ENCODE results near the gene NMD3.
"Not testable (repeated sequence)": the region's sequence is repeated elsewhere in the genome, so short reads cannot be mapped to it uniquely, and the experiment has no call there.

NMD3 gene

DNA sequence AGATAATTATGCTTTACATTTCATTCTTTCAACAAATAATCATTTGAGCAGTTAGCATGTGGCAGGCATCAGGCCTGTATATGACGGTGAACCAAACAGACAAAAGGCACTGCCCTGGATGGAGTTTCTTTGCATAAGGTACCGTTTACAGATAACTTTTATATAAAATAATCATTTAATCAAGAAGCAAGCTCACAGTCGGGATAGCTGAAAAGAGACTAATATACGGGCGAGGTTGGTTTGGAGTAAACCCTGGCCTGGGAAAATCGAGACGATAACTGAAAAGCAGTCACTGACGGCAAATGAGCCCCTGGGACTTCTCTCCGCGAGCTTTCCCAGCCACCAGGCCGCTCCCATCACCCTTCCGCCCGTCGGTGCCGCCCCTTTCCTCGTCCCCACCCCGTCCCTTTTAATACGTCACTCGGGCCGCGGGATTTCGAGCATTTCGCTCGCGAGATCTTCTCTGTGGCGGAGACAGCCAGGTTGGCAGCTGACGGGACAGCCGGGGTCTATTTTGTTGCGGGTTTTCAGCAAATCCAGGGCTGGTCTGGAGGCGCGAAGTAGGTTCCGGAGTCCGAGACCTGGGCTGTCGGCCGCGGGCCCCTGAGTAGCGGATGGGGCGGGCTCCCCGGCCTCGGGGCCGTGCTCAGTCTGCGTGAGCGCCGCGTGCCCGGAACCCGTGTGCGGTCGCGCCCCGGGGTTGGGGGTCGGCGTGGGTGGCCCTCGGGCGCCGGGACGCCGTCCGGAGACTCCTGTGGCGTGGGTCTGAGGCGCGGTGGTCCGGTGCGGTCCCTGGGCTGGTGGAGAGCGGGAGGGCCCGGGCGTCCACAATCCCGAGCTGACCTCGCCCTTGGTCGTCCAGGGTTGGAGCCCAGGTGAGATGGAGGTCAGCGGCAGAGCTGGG, at the start of gene NMD3:
Gene NMD3, plus strand, starts transcription at position 462 of the 904 bp plus-strand sequence. CDS start 703 bp downstream, outside the sequence.
- DNase-seq, result peak; percentile 92

DNA sequence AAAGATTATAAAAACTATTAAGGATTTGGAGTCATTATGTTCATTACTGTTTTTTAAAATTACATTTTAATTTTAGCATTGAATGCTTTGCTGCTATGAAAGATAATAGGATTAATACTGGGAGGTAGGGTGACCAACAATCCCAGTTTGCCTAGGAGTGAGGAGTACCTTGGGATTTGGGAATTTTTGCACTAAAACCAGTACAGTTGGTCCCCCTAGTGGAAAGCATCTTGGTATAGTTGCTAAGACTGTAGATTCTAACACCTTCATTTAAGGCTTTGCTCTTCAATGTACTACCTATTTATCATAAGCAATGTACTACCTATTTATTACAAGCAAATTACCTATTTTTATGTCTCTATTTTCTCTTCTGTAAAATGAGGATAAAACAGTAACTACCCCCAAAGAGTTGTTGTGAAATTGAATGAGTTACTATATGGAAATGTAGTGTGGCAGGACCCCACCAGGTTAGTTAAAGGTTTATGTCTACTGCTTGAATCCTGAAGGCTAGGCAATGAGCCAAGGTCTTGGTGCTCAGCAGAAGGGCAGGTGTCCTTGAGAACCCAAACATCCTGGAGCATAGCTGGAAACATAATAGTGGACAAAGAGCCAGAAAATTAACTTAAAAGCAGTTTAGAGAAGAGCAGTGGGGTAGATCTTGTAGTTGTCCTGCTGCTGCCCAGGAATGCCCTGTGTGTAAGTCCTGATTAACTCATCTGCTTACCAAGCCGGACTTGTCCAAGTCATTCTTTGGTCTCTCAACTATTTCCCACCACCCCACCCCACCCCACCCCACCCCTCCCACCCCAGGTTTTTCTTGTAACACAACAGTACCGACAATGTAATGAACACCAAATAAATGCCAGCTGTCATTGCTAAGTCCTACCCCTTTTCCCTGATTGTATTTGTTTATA, 49.2 kb upstream of the NMD3 start:
- DNase-seq, result no peak

DNA sequence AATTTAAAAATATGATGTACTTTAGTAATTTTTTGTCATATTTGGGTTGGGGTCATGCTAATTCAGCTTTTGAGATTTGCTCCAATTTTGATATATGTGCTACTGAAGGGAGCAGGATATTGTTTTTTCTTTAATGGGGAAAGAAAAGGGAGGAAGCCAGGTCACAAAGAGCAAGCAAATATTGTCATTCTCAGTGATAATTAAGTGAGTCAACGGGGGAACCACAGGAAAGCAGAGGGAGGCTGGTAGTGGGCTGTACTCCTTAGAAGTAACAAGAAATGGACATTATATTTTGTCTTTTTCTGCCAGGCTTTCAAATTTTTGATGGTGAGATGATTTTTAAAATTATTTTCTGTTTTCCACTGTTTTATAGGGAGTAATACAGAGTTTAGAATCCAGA, 45.6 kb upstream of the NMD3 start:
- no peak for DNase-seq

DNA sequence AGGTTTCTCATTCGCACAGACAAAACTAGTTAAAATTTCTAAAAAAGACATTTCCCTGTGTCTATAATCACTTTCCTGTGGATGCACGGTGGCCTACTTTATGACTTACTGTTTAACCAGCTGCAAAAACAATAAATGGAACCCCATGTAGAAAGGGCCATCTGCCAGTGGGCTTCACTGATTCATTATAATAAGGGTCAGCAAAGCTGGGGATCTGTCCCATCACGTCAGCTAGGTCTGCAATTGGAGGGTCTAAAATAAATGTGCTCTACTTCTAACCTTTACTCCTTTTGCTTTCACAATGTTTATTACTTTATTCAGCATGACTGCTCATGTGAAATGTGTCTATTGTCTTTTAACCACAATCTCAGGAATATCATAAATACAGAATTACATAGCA, 43.1 kb upstream of the NMD3 start:
- no peak for DNase-seq

DNA sequence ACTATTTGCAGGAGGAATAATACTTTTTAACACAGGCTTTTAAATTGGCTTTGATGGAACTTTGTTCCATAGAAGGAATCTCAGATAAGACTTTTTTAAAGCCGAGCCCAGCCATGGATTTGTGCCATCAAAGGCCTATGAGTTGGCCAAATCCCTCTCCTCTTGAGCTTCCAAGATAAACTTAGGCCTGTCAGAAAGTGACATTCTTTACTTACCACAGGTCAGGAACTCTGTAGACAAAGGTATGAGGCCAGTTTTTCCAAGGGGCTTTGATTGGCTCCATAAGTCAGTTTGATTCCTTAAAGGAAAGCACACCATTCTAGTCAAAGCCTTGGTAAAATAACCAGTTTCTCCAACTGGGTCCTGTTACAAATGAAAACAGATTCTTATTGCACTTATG, 39.7 kb upstream of the NMD3 start:
- not testable (repeated sequence) for DNase-seq

DNA sequence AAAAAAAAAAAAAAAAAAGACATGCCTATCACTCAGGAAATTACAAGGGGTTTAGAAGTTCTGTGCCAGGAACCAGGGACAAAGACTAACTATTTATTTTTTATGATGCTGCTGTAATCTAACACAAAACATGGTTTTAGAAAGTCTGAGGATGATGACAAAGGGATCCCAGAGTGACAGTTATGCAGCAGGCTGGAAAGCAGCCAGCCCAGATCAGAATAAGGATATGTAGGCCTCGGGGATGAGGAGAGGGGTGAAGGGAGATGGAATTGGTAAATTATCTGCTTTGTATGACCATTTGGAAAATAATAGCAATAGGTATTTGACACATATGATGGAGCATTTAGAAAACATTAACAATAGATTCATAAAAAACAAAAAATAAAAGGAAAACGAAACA, 34.1 kb upstream of the NMD3 start:
- no peak for DNase-seq

DNA sequence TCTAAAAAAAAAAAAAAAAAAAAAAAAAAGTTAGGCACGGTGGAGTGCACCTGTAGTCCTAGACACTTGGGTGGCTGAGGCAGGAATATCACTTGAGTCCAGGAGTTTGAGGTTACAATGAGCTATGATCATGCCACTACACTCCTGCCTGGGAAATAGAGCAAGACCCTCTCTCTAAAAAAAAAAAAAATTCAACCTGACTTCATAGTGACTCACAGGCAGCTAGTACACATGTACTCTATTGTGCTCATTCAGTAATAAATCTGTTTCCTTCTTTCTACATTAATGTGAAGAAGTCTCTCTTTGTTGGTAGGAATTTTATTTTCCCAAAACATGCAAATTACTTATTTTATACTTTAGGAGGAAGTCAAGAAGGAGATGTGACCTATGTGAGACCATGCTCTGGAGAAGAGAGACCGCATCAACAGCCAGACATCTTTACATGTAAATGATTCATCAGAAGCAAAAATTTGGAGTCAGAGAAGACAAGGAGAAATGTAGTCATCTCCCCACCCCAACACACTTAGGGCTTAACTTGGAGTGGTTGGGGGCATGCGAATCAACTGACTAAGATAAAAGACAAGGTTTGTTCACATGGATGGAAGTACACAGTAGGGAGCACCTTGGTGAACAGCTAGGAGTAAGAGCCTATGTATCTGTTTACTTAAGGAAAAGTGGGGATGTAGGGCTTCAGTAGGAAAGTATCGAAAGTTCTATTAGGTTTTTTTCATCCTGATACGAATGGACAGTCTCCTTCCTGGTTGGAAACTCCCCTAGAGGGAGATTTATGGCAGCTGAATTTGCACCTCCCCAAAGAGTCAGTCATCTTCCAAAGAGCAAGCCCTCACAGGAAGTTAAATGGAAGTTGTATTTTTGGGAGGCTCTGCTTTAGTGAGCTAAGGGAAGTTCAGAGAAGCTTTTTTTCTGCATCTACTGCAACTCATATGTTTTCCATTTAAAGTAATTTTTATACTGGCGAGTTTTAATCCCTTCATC, 23.0 kb upstream of the NMD3 start:
- no peak for DNase-seq

DNA sequence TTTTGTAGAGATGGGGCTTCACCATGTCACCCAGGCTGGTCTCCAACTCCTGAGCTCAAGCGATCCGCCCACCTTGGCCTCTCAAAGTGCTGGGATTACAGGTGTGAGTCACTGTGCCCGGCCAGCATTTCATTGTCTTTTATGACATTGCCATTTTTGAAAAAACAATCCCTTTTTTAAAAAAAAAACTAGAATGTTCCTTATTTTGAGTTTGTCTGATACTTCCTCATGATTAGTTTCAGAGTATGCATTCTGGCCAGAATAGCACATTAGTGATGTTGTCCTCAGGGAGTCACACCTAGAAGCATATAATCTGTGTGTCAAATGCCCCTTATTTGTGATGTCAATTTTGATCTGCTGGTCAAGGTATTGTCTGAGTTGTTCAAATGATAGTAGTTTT, 21.2 kb upstream of the NMD3 start:
- no peak for DNase-seq

DNA sequence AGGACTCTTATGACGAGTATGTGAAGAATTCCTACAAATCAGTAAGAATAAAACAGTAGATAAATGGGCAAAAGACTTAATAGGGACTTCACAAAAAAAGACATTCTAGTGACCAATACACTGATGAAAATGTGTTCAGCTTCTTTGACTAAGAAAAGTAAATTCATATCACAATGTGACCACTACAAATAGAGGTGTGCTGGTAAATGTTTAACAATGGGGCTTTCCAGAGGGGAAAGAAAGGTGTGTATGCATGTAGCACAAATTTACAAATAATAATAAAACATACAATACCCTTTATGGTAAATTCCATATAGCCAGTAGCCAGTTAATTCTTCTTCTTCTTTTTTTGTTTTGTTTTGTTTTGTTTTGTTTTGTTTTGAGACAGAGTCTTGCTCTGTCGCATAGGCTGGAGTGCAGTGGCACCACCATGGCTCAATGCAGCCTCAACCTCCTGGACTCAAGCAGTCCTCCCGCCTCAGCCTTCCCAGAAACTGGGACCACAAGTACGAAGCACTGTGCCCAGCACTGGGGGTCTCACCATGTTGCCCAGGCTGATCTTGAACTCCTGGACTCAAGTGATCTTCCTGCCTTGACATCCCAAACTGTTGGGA, 17.5 kb upstream of the NMD3 start:
- no peak for DNase-seq

DNA sequence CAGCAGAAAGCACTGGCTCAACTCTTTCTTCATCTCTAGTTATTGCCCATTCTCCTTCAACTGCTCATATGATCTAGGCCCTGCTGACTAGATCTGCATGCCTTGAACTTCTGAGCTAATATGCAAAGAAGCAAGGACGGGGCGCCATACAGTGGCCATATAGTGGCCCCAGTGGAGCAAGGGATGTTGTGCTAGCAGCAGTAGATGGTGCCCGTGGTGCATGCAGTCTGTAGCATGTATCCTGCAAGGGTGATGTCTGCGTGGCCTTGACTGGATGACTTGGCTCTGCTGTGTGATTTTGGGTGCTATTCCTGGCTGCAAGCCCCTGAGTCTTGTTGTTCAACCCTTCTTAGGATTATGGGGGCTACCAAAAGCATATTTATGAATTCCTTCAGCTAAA, 12.2 kb upstream of the NMD3 start:
- DNase-seq, result no peak

DNA sequence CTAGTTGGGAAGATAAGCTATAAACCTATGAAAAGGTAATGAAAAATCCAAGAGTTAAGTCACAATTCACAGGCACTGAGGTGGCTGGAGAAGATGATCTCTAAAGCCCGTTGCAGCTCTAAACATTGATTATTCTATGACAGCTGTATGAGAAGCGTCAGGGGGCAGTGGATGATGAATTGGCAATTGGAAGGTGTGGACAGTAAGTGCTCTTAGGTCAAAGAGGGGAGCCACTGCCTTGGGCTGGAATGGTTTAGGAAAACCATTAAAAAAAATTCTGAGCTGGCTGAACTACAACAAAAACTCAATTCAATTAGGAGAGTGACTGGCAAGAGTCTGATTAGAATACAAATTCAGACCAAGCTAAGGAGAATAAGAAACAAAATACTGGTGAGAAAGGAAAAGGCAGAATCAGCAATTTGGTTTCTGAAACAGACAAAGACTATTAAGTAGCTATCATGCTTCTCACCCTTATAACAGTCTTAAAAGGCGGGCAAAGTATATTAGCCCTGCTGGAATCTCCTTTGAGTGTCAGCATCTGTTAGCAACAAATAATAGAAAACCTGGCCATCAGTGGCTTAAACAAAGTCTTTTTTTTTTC, 8.8 kb upstream of the NMD3 start:
- no peak for DNase-seq

DNA sequence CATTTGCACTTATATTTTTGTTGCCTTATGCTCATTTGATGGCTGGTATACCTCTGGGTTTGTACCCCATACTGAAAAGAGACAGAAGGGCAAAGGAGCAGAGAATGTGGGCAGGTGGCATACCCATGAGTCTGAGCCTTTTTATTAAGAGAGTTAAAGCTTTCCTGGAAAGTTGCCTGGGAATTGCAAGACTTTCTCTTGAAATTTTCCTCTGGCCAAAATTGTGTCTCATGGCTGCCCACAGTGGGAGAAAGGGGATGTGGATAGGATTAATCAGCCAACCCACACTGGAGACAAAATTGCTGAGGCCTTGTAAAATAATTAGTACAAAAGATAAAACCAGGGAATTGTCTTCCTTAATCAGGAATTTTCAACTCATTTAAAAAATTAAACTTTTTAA, 8.2 kb upstream of the NMD3 start:
- no peak for DNase-seq

DNA sequence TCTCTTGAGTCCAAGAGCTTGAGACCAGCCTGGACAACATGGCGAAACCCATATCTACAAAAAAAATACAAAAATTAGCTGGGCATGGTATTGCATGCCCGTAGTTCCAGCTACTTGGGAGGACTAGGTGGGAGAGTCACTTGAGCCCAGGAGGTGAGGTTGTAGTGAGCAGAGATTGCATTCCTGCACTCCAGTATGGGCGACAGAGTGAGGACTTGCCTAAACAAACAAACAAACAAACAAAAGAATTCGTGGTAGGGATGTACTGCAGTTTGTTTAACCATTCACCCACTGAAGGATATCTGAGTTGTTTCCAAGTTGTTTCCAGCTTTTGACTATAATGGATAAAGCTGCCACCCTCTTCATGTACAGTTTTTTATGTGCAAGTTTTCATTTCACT, 7.5 kb upstream of the NMD3 start:
- DNase-seq, result no peak

DNA sequence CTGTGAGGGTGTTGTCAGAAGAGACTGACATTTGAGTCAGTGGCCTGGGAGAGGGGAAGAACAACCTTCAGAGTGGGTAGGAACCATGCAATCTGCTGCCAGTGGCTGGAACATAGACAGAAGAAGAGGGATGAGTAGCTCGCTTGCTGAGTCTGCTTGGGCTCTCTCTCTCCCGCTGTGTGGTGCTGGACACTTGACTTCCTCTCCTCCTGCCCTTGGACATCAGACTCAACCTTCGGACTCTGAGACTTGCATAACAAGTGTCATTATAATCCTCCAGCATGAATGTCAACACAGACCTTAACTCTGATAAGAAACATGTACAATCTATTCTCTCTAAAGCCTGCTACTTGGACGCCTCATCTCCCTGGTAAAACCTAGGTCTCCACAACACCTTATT, 5.9 kb upstream of the NMD3 start:
- no peak for DNase-seq

DNA sequence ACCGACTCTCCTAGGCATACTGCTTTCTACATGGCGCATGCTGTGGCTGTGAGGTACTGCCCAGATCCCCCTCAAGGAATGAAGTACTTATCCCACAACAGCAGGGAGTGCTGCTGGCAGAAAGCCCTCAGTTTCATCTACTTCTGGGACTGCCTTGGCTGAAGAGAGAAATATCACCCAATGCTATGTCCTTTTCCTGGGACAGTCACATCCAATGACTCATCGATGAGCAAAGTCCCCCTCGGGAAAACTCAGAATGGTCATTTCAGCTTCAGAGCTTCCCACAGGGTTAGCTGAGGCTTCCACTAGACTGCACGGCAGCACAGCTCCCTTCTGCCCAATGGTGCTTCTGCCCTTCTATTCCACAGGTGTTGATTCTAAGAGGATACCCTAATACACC, 3.6 kb upstream of the NMD3 start:
- no peak for DNase-seq

DNA sequence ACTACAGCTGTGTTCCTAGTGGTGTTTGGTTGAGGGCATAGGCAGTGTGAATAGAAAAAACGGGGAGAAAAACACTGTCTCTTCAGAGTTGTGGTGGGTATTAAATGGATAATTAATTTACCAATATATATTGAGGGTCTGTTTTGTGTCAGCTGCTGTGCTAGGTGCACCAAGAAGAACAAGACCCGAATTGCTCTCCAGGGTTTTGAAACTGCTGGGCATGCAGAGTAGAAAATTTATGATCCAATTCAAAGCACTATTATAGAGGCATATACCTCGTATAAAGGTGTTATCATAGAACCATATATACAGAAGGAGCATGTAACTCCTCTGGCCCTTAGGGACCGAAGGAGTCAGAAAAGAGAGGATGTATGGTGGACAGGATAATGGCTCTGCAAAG, 1.6 kb upstream of the NMD3 start:
- DNase-seq, result no peak

DNA sequence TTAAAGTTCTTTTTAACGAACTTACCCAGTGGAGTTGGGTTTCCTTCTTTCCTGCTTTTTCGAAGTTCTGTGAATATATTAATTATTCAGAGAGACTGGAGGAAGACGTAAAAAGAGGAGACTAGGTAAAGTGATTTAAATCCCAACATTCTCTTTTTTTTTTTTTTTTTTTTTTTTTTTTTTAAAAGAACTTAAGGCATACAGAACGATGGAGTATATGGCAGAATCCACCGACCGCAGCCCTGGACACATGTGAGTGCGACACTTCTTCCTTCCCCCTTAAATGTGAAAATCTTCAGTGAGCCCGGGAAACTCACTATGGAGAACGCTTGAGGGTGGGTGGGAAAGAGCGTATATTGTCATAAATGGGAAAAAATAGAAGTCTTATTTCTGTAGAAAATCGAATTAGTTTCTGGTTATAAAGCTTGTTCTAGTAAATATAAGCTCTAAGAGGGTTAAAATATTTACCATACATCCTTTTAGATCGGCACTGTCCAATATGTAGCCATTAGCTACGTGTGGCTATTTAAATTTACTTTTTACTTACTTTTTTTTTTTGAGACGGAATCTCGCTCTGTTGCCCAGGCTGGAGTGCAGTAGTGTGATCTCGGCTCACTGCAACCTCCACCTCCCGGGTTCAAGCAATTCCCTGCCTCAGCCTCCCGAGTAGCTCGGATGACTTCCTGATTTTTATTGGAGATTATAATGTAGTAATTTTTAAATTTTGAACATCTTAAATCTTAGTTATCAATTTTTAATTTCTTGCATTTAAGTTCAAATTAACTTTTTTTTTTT, 892 bp downstream of the NMD3 start:
- no peak for DNase-seq

DNA sequence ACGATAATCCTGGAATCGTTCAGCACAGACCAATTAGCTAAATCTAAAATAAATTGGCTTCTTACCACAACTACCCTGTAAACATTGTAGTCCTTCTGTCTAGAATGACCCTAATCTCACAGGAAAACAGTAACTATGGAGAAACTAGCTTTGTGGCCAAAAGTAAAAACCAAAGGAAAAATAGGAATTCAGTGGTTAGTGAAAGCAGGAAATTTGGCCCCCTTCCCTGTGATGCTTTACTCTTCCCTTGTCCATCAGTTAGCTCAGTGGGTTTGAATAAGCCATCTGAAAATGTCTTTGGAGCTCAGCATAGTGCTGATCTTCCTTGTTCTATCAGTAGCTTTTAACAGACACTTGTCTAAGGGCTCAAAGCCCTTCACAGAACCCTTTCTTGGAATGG, 1.6 kb downstream of the NMD3 start:
- no peak for DNase-seq

DNA sequence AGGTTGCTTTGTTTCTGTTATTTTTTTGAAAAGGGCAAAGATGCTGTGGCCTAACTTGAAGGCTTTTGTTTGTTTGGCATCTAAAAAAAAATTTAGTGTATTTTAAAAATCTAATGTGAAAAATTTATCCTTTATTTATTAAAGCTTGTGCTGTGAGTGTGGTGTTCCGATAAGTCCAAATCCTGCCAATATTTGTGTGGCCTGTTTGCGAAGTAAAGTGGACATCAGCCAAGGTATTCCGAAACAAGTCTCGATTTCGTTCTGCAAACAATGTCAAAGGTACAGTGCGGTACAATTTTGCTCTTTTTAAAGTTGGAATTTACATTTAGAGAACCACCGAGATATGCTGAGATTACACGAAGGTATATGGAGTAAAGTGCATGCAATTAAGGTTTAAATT, 3.7 kb downstream of the NMD3 start:
- DNase-seq, result no peak

DNA sequence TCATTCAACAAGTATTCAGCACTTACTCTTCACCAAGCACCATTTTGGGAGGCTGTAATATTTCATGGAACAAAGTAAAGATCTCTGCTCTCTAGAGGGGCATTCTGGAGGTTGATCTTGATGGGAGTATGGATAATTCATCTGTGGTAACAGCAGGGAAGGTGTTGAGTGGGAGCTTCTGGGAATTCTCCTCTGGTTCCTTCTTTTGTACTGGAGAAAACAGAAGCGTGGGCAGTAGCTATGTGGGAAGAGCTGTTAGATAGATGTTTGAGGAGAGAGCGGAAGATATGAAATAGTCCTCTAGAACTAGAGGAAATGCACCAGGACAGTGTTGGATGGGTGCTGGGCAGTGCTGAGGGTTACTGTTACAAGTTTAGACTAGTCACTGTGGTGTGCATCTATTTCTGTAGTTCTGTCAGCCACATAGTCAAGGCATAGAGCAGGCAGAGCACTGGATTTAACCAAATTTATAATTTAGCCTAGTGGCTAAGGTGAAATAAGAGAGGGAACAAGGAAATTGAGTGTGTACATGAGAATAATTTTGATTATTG, 9.6 kb downstream of the NMD3 start:
- no peak for DNase-seq

DNA sequence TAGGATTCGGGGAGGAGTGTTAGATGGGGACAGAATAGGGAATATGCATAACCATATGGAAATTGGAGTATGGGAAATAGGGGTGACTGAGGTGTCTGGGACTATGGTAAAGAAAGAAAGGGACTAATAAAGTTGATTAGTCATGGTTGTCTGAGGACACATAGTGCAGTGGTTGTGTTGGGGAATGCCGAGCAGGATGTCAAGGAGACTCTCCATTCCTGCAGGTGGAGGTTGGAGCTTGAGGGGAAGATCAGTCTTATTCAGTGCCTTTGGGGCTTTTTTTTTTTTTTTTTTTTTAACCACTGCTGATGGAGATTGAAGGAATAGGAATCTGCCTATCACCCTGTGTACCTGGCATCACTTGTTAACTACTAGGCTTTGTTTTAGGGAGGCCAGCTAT, 10.8 kb downstream of the NMD3 start:
- no peak for DNase-seq
